MM.1S (cell line): ENCODE results near the gene DNAH6.

Experiments used
- CTCF ChIP-seq: fragments of 300-600 bp; sonication (generic); IDR thresholded peaks from 2 replicates; pipeline ENCODE4 v1.5.1; 2016; ENCODE audit warnings: antibody characterized with exemption, low read length, mixed read lengths
- EZH2 ChIP-seq: fragments of 300-600 bp; sonication (generic); optimal IDR thresholded peaks from 2 replicates; pipeline ENCODE3; 2017; ENCODE audit warnings: low read depth, mild to moderate bottlenecking, antibody characterized with exemption, low read length, mixed read lengths

GRCh38 chr2:84796798-84797197 lies 280.5 kb downstream of the DNAH6 start:
- no peak for TF ChIP-seq CTCF
- TF ChIP-seq EZH2: no peak
